GM18508 (cell line): ENCODE results near the gene OR2G6.
"Not testable (repeated sequence)": the region's sequence is repeated elsewhere in the genome, so short reads cannot be mapped to it uniquely, and the experiment has no call there.

Source experiments
- ATAC-seq: cut with Tn5 transposase; IDR thresholded peaks from one replicate; pipeline ENCODE4 v1.9.1; 2021; ENCODE audit warnings: moderate number of reproducible peaks; ENCODE audit not compliant: insufficient read depth, unreplicated experiment

Gene OR2G6

DNA sequence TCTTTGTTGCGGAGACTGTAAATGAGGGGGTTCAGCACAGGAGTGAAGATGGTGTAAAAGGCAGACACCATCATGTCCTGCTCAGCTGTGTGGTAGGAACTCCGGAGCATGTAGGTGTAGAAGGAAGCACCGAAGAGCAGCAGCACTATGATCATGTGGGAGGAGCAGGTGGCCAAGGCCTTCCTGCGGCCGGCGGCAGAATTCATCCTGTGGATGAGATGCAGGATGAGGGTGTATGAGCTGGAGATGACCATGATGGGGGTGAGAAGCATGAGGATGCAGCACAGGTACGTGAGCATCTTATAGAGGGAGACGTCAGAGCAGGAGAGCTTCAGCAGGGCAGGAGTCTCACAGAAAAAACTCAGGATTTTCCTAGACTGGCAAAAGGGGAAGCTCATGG lies 66.0 kb downstream of the OR2G6 start:
- not testable (repeated sequence) for ATAC-seq

DNA sequence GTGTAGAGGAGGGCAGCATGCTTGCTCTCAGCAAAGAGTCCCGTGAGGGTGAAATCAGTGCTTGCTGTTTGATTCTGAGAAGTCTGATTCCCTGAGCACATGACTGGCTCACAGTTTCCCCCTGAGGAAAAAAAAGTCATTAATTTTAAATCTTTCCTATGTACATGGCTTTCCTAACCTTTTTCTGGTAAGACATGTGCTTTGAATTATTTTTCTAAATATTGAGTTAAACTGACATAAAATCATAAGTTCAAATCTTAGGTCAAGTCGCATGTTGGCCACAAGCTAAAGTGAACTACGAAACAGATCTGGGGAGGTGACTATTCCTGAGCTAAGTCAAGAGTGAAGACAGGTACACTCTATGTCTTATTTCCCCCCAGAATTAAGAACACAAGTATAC lies 66.8 kb downstream of the OR2G6 start, which contains the start of gene OR2T34:
Gene OR2T34 (minus strand): TSS at position 101 of the 400 bp plus-strand sequence. CDS start 0 bp downstream, at position 101.
- not testable (repeated sequence) for ATAC-seq

GRCh38 chr1:248576260-248576980 lies 68.5 kb downstream of the OR2G6 start:
- no peak for ATAC-seq
